ENCODE results near the gene PTPRE.

PTPRE gene

DNA sequence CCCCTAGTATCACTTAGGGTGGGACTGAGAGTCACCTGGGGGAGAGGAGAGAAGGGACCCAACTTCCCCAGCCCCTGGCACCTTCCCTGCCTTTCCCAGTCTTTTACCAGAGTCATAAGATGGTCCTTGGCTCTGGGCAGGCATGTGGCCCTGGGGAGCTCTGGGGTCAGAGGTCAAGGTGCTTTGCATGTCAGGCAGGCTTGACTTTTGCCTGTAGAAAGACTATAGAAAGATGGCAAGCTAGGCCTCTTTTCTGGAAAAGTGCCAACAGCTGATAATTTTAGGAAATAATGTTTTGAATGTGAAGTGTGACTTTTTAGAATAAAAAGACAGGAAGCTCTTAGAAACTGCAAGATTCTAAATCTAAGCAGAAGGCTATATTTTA lies 151.8 kb downstream of the PTPRE start:
- H3K4me2 ChIP-seq (ENCODE audit: low read length): no peak overlapping the region
- no peak overlapping the region for H3K9ac ChIP-seq
- H3K79me2 ChIP-seq: no peaks in the 10 kb centered on the region
- H2AFZ ChIP-seq: no peak overlapping the region
- H3K4me3 ChIP-seq (ENCODE audit: low read depth, low read length): no peak overlapping the region
- no peaks in the 10 kb centered on the region for H3K36me3 ChIP-seq (ENCODE audit: control insufficient read depth, insufficient read depth, low read length)
- TF ChIP-seq, protein P1, sequence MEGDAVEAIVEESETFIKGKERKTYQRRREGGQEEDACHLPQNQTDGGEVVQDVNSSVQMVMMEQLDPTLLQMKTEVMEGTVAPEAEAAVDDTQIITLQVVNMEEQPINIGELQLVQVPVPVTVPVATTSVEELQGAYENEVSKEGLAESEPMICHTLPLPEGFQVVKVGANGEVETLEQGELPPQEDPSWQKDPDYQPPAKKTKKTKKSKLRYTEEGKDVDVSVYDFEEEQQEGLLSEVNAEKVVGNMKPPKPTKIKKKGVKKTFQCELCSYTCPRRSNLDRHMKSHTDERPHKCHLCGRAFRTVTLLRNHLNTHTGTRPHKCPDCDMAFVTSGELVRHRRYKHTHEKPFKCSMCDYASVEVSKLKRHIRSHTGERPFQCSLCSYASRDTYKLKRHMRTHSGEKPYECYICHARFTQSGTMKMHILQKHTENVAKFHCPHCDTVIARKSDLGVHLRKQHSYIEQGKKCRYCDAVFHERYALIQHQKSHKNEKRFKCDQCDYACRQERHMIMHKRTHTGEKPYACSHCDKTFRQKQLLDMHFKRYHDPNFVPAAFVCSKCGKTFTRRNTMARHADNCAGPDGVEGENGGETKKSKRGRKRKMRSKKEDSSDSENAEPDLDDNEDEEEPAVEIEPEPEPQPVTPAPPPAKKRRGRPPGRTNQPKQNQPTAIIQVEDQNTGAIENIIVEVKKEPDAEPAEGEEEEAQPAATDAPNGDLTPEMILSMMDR (IDR thresholded peaks at IDR 0.05): no peak
- H3K9me3 ChIP-seq (ENCODE audit: control insufficient read depth, low read length): no peaks in the 10 kb centered on the region
- H3K27me3 ChIP-seq (ENCODE audit: control insufficient read depth, insufficient read depth, low read length): no peaks in the 10 kb centered on the region
- no peaks in the 10 kb centered on the region for H3K4me1 ChIP-seq
- no peak overlapping the region for H3K27ac ChIP-seq

DNA sequence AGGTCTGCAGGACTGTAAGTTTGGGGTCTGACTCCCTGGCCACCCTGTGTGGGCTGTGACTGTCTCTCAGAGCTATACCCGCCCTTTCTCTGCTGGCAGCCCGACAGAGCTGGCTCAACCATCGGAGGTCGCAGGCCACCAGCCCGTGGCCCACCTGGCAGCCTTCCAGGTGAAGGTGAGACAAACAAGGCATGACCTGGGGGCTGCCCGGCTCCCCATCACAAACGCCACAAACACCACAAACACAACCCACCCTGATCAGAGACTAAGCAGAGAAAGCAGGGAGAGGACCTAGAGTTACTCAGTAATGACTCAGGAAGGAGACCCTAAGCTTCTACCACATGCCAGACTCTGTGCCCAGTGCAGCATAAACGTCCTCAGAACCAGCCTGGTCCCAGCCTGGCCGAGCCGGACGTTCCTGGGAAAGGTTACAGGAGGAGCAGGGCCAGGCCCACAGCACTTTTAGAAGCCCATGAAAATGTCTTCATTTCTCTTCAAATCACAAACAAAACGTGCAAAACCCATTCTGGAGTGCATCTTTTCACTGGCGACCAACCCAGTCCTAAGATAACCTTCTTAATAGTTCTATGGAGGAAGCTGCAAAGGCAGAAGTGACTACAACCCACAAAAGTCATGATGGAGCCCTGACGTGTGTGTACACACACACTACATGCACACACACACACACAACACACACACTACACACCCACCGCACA lies 152.5 kb downstream of the PTPRE start:
- no peaks in the 10 kb centered on the region for H3K79me2 ChIP-seq
- no peak overlapping the region for H2AFZ ChIP-seq
- H3K27me3 ChIP-seq (ENCODE audit: control insufficient read depth, insufficient read depth, low read length): no peaks in the 10 kb centered on the region
- no peak overlapping the region for H3K4me2 ChIP-seq (ENCODE audit: low read length)
- no peak overlapping the region for H3K9ac ChIP-seq
- H3K27ac ChIP-seq: no peak overlapping the region
- no peaks in the 10 kb centered on the region for H3K4me1 ChIP-seq
- TF ChIP-seq, protein P1 (IDR thresholded peaks at IDR 0.05): no peak
- H3K9me3 ChIP-seq (ENCODE audit: control insufficient read depth, low read length): no peaks in the 10 kb centered on the region
- H3K36me3 ChIP-seq (ENCODE audit: control insufficient read depth, insufficient read depth, low read length): no peaks in the 10 kb centered on the region
- no peak overlapping the region for H3K4me3 ChIP-seq (ENCODE audit: low read depth, low read length)

DNA sequence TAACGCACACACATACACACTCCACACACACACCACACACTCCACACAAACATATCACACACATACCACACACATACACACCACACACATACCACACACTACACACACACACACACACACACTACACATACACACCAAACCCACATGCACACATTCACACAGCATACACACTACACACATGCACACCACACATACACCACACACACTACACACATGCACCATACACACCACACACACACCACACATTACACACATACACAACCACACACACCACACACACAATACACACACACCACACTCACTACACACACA lies 153.0 kb downstream of the PTPRE start:
- no peak overlapping the region for H3K9ac ChIP-seq
- no peaks in the 10 kb centered on the region for H3K79me2 ChIP-seq
- no peak overlapping the region for H3K27ac ChIP-seq
- no peak overlapping the region for H3K4me2 ChIP-seq (ENCODE audit: low read length)
- H2AFZ ChIP-seq: no peak overlapping the region
- H3K4me1 ChIP-seq: no peaks in the 10 kb centered on the region
- H3K4me3 ChIP-seq (ENCODE audit: low read depth, low read length): no peak overlapping the region
- TF ChIP-seq, protein P1 (IDR thresholded peaks at IDR 0.05): no peak
- H3K36me3 ChIP-seq (ENCODE audit: control insufficient read depth, insufficient read depth, low read length): no peaks in the 10 kb centered on the region
- no peaks in the 10 kb centered on the region for H3K9me3 ChIP-seq (ENCODE audit: control insufficient read depth, low read length)
- no peaks in the 10 kb centered on the region for H3K27me3 ChIP-seq (ENCODE audit: control insufficient read depth, insufficient read depth, low read length)

DNA sequence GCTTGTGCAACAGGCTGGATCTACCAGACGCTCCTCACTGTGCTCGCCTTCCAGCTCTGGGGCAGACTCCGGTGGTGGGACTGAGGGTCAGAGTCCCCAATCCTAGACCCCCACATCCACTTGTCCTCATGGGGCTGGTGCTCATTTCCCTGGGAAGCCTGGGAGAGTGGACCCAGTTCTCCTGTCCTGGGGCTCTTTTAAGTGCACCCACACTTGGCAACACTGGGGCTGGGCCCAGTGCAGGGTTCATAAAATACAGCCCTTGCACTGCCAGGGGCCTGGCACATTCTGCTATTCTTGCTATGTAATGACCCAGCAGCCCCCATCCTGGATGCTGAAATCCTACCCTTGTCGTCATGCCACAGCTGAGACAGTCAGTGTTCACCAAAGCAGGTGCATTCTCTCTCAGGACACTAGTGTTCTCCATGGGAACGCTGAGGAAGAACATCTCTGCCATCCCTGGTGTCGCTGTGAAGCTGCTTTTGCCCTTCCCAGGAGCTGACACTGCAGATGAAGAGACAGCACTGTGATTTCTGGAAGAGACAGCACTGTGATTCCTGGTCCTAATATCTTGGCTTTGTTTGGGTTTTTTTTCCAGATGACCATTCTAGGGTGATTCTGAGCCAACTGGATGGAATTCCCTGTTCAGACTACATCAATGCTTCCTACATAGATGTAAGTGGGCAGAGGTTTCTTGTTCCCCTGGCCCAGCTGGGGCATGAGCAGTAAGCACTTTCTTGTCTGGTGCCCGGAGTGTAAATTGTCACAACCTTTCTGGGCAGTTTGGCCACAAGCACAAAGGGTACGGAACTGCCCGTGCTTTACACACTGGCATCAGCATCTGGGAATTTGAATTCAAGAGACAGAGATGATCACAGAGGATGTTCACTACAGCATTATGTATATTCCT lies 153.7 kb downstream of the PTPRE start:
- Histone ChIP-seq H3K4me1 (no peaks in the 10 kb centered on the region), H3K4me2 (ENCODE audit: low read length) (no peak overlapping the region), H3K79me2 (no peaks in the 10 kb centered on the region), H3K27me3 (ENCODE audit: control insufficient read depth, insufficient read depth, low read length) (no peaks in the 10 kb centered on the region), H3K4me3 (ENCODE audit: low read depth, low read length) (no peak overlapping the region), H3K9ac (no peak overlapping the region), H3K9me3 (ENCODE audit: control insufficient read depth, low read length) (no peaks in the 10 kb centered on the region), H3K36me3 (ENCODE audit: control insufficient read depth, insufficient read depth, low read length) (no peaks in the 10 kb centered on the region), H2AFZ (no peak overlapping the region), H3K27ac (no peak overlapping the region)
- TF ChIP-seq, protein P1 (IDR thresholded peaks at IDR 0.05): no peak

All from parathyroid adenoma (tissue), 2 donors.